ENCODE data around the gene MRPL48.
A peak's percentile ranks its signal among the peaks of the same experiment; 100 is the strongest.

Gene MRPL48

GRCh38 chr11:73894725-73895335 lies 107.2 kb downstream of the MRPL48 start:
- no peak for DNase-seq

- DNase-seq: no peak
These were observed 114.6 kb downstream of the MRPL48 start for GRCh38 chr11:73902303-73902702.

GRCh38 chr11:73907191-73907590 lies 119.5 kb downstream of the MRPL48 start:
- DNase-seq: peak; percentile 39 to 51 (median 50)

- no peak for DNase-seq
These were observed 124.4 kb downstream of the MRPL48 start for GRCh38 chr11:73912026-73912425.

- DNase-seq: no peak
These were observed 125.8 kb downstream of the MRPL48 start for GRCh38 chr11:73913472-73913871.

- no peak for DNase-seq
These were observed 126.6 kb downstream of the MRPL48 start for GRCh38 chr11:73914284-73914683.

Measured in suppressor macrophage treated with lipopolysaccharide for 1 hour (primary cell).